Activated CD4-positive, CD25-positive, alpha-beta regulatory T cell (primary cell): ENCODE measurements around the gene GPC2.

Experiments
- DNase-seq, 4 experiments: peaks; one replicate each; lab custom pipeline; 2025; lab: John Stamatoyannopoulos, UW

The GPC2 gene

DNA sequence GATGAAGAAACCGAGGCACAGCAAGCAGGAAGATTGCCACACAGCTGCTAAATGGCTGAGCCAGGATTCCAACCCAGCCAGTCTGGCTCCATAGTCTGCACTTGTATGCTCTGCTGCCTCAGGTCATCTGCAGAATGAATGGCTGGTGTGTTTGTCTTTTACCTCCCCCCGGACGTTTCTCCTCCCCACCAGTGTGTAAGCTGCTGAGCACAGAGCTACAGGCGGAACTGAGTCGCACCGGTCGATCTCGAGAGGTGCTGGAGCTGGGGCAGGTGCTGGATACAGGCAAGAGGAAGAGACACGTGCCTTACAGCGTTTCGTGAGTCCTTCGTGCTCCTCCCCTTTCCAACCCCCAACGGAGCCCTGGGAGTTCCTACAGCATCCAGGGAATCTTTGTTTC is 55.1 kb downstream of the GPC2 start:
- DNase-seq, result no peak

- DNase-seq, result no peak
These were observed 56.5 kb downstream of the GPC2 start for GRCh38 chr7:100120733-100121036.

- DNase-seq, result peak; percentile 30 to 50 (median 44)
These were observed 57.0 kb downstream of the GPC2 start for GRCh38 chr7:100119970-100120732.
